Breast epithelium (tissue), 4 donors: ENCODE data around the gene LPP. TPM values are rescaled to one million over a fixed set of nuclear protein-coding genes. Genes with fewer than 3 reads are reported as not detected.

ENCODE experiments used
- DNase-seq, 2 donors: peaks; one replicate each; pipeline ENCODE4 v3.0.0-alpha.2; 2019; ENCODE audit warnings: low spot score in 2 of 2
- H3K27ac ChIP-seq, 2 donors: fragments of 200-600 bp; sonication (generic) in 1 of 2; one replicate each; pipeline ENCODE4 v1.5.1; 2016 to 2019; ENCODE audit warnings: mild to moderate bottlenecking in 1 of 2
- H3K27me3 ChIP-seq, 2 donors: fragments of 200-600 bp; sonication (generic) in 1 of 2; one replicate each; pipeline versions ENCODE4 v1.5.1 to v1.6.0; 2017 to 2019; ENCODE audit warnings: control low read depth in 1 of 2, mild to moderate bottlenecking in 1 of 2
- H3K36me3 ChIP-seq: fragments of 200-600 bp; one replicate; pipeline ENCODE4 v1.5.1; 2019
- H3K4me1 ChIP-seq, 2 donors: fragments of 200-600 bp; sonication (generic); one replicate each; pipeline ENCODE4 v1.5.1; 2016 to 2019; ENCODE audit warnings: control low read depth in 1 of 2
- H3K4me3 ChIP-seq, 3 donors: fragments of 200-600 bp; sonication (generic); 1 replicate in 2 of 3; 2 replicates in 1 of 3; pipeline ENCODE4 v1.5.1; 2016 to 2019; ENCODE audit warnings: mild to moderate bottlenecking in 3 of 3, moderate library complexity in 2 of 3
- H3K9me3 ChIP-seq, 2 donors: fragments of 200-600 bp; sonication (generic) in 1 of 2; one replicate each; pipeline ENCODE4 v1.5.1; 2016 to 2019; ENCODE audit warnings: control low read depth in 1 of 2
- POLR2A ChIP-seq: fragments of 450-650 bp; IDR thresholded peaks from one replicate; pipeline ENCODE4 v1.6.1; 2016; ENCODE audit warnings: antibody characterized with exemption, mild to moderate bottlenecking, moderate library complexity
- POLR2AphosphoS5 ChIP-seq, 3 donors: sonication (generic); formaldehyde crosslinking; IDR thresholded peaks; one replicate each; pipeline ENCODE4 v1.6.1; 2017; ENCODE audit warnings: antibody characterized with exemption in 3 of 3
- intact Hi-C: fragments of 100-400 bp; cut with DNase I; formaldehyde crosslinking; loops from one replicate; pipeline ENCODE4 v1.15.1; 2023; ENCODE audit warnings: low total_unique reads
- total RNA-seq, 3 donors: library from RNA; depleted of rRNA; stranded (reverse); fragments of >200 nt; gene quantifications; one replicate each; pipeline ENCODE4 v1.1.0, GENCODE V29; 2016
- TF ChIP-seq, protein P1 (sequence below), 3 donors: fragments of 450-650 bp; IDR thresholded peaks; one replicate each; pipeline ENCODE4 v1.5.1; 2016 to 2017; ENCODE audit warnings: antibody characterized with exemption in 3 of 3, mild to moderate bottlenecking in 3 of 3, moderate library complexity in 3 of 3

LPP gene
- total RNA-seq, 3 donors from 2014 or later = 135 to 183 (median 147) TPM

DNA sequence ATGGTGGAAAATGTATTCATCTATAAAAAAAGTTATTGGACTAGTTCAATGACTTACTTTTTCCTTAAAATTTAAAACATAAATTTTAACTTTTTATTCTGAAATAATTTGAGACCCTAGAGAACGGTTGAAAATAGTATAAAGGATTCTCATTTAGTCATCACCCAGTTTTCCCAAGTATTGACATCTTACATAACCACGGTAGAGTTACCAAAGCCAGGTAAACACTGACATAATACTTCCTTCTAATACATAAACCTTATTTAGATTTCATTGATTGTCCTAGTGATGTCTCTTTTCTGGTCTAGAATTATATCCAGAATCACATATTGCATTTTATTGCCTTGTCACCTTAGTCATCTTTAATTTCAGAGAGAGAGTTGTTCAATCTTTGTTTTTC is 319.1 kb downstream of the LPP start:
- Histone ChIP-seq H3K36me3 (no peaks in the 10 kb centered on the region), H3K4me1 (no peaks in the 10 kb centered on the region), H3K9me3 (no peaks in the 10 kb centered on the region), H3K27me3 (no peaks in the 10 kb centered on the region), H3K27ac (no peak overlapping the region), H3K4me3 (no peak overlapping the region)
- TF ChIP-seq, protein P1, sequence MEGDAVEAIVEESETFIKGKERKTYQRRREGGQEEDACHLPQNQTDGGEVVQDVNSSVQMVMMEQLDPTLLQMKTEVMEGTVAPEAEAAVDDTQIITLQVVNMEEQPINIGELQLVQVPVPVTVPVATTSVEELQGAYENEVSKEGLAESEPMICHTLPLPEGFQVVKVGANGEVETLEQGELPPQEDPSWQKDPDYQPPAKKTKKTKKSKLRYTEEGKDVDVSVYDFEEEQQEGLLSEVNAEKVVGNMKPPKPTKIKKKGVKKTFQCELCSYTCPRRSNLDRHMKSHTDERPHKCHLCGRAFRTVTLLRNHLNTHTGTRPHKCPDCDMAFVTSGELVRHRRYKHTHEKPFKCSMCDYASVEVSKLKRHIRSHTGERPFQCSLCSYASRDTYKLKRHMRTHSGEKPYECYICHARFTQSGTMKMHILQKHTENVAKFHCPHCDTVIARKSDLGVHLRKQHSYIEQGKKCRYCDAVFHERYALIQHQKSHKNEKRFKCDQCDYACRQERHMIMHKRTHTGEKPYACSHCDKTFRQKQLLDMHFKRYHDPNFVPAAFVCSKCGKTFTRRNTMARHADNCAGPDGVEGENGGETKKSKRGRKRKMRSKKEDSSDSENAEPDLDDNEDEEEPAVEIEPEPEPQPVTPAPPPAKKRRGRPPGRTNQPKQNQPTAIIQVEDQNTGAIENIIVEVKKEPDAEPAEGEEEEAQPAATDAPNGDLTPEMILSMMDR (IDR thresholded peaks at IDR 0.05) = no peak
- TF ChIP-seq POLR2A = no peak
- TF ChIP-seq POLR2AphosphoS5 (IDR thresholded peaks at IDR 0.05) = no peak
- no peak for DNase-seq
- intact Hi-C loops = no loop called here

DNA sequence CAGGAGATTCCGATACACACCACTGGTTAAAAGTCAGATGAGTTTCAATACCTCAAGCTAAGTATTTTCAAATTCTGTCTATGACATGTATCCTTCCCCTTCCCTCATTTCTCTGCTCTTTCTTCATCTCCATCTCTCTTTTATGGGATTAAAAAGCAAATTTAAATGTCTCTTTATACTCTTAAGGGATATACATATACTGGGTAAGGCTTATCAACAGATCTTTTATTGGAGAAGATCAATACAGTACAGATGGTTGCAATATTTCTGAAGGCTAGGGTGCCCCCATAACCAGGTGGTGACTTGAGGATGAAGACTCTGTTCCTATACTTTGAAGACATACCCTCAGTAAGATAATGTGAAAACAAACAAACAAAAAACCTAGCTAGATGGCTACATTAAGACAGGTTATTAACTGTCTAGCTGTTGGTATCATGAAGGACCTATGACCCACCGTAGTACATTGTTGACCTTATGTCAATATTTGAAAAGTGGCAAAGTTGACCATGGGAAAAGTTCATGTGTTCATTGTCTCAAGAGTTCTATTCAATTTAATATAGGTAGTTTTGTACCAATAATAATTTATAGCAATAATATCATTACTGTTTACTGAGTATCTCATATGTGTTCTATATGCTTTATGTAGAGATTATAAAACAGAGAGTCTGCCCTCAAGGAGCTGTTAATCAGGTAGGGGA is 319.8 kb downstream of the LPP start:
- no peak for DNase-seq
- TF ChIP-seq, protein P1 (IDR thresholded peaks at IDR 0.05) = no peak
- TF ChIP-seq POLR2A (no peak), POLR2AphosphoS5 (IDR thresholded peaks at IDR 0.05) (no peak)
- no peaks in the 10 kb centered on the region for H3K27me3 ChIP-seq
- no peaks in the 10 kb centered on the region for H3K4me1 ChIP-seq
- H3K4me3 ChIP-seq = no peak overlapping the region
- intact Hi-C loops = no loop called here
- no peaks in the 10 kb centered on the region for H3K36me3 ChIP-seq
- H3K9me3 ChIP-seq = no peaks in the 10 kb centered on the region
- H3K27ac ChIP-seq = no peak overlapping the region

DNA sequence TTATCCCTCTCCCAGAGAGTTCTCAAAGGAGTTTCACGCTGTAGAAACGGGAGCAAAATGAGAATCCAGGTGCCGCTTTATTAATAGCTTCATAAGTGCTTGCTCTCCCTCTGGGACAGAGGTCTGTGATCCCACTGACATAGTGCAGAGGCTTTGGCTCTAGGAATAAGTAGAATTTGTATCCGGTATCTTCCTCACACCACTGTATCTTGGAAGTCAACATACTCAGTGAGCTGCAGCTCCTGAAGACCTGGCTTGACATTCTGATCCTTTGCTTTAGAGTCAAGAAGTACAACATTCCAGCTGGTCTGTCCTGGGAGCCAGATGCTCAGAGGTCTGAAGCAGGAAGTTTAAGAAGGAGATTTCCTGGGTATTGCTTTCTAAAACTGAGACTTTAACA is 323.0 kb downstream of the LPP start:
- no peaks in the 10 kb centered on the region for H3K36me3 ChIP-seq
- intact Hi-C loops = no loop called here
- H3K4me3 ChIP-seq = no peak overlapping the region
- no peaks in the 10 kb centered on the region for H3K9me3 ChIP-seq
- no peak overlapping the region for H3K27ac ChIP-seq
- no peaks in the 10 kb centered on the region for H3K27me3 ChIP-seq
- TF ChIP-seq POLR2A = no peak
- TF ChIP-seq, protein P1 (IDR thresholded peaks at IDR 0.05) = no peak
- no peak for TF ChIP-seq POLR2AphosphoS5 (IDR thresholded peaks at IDR 0.05)
- DNase-seq = no peak
- H3K4me1 ChIP-seq = no peaks in the 10 kb centered on the region

DNA sequence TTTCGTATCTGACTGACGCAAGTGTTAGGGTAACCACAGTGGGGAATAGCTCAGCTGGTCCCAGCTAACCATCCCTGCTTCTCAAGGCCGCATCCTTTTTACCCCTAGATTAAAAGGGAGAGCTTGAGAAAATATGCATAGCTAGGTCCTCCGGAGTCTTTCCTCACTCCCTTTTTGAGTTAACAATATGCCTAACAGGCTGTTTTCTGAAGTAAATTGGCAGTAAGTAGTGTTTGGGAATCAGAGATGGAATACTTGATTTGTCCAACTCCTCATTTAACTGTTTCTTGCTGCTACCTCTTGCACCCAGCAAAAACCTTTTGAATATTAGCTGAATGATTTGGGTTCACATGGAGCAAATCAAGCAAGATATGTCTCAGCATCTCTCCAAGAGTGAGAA is 326.1 kb downstream of the LPP start:
- Histone ChIP-seq H3K27me3 (no peaks in the 10 kb centered on the region), H3K4me1 (no peaks in the 10 kb centered on the region), H3K9me3 (no peaks in the 10 kb centered on the region), H3K4me3 (no peak overlapping the region), H3K27ac (no peak overlapping the region), H3K36me3 (no peaks in the 10 kb centered on the region)
- intact Hi-C loops = no loop called here
- no peak for DNase-seq
- TF ChIP-seq, protein P1 (IDR thresholded peaks at IDR 0.05) = no peak
- TF ChIP-seq POLR2AphosphoS5 (IDR thresholded peaks at IDR 0.05) = no peak
- TF ChIP-seq POLR2A = no peak

DNA sequence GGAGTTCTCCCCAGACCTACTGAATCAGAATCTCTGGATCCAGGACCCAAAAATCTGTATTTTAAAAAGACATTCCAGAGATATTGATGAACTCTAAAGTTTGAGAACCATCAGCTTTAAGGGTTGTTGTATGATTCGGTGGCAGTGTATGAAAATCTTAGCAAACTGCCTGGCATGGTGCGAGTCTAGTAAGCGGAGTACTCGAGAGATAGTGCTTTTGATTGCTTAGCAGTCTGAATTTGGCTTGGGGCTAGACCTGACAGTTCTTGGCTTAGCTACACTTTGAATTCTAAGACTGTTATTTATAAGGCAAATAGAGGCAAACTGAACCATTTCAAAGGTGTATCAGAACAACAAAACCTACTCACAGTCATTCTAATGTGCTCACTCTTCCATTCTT is 329.0 kb downstream of the LPP start:
- H3K9me3 ChIP-seq = no peaks in the 10 kb centered on the region
- DNase-seq = no peak
- H3K27me3 ChIP-seq = no peaks in the 10 kb centered on the region
- no peak overlapping the region for H3K27ac ChIP-seq
- H3K4me1 ChIP-seq = no peaks in the 10 kb centered on the region
- intact Hi-C loops = no loop called here
- TF ChIP-seq POLR2AphosphoS5 (IDR thresholded peaks at IDR 0.05) (no peak), POLR2A (no peak)
- TF ChIP-seq, protein P1 (IDR thresholded peaks at IDR 0.05) = no peak
- peaks cover 5% of the 10 kb centered on the region for H3K36me3 ChIP-seq
- no peak overlapping the region for H3K4me3 ChIP-seq
